ENCODE measurements around the gene TMOD4. TPM values are rescaled to one million over a fixed set of nuclear protein-coding genes. Genes with fewer than 3 reads are reported as not detected.

Gene TMOD4
- total and polyA plus RNA-seq, 9 of the 15 experiments (the other 6 are each of a cell fraction or from before 2014, with no cell fraction given) = 0.18 to 1.8 (median 1.1) TPM; not detected in 1

DNA sequence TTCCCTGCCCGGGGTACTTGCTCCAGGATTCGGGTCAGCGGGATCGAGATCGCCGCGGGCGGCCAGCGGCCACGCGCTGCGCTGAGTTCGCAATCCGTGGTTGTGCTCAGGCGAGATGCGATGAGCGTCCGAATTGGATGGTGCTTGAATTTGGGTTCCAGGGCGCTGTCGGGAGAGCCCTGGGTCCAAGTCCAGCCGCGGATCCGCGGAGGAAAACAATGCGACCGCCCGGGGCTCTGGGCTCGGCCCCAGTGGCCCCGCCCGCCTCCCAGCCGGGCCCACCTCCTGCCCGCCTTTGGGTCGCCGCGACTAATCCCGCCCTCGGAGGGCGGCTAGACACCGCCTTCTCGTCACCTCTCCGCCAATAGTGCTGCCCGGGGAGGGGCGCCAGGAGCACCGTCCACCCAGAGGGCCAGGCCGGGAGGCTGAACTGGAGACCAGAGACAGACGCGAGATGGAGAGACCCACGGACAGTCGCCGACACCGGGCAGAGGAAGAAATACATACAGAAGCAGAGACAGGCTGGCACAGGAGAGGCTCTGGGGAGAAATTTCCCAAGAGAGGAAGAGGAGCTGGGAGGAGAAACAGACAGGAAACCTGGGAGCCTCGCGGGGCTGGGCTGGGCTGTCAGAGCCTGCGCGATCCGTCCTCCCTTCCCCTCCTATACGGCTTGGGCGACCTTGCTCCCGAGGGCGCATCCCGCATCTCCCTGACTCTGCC is 29.2 kb downstream of the TMOD4 start, which contains the start of gene SEMA6C (continued):
- TF ChIP-seq, protein P1, sequence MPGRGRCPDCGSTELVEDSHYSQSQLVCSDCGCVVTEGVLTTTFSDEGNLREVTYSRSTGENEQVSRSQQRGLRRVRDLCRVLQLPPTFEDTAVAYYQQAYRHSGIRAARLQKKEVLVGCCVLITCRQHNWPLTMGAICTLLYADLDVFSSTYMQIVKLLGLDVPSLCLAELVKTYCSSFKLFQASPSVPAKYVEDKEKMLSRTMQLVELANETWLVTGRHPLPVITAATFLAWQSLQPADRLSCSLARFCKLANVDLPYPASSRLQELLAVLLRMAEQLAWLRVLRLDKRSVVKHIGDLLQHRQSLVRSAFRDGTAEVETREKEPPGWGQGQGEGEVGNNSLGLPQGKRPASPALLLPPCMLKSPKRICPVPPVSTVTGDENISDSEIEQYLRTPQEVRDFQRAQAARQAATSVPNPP (IDR thresholded peaks at IDR 0.05; ENCODE audit: borderline replicate concordance, insufficient read depth, insufficient read length) = no peak
- TF ChIP-seq, protein P2, sequence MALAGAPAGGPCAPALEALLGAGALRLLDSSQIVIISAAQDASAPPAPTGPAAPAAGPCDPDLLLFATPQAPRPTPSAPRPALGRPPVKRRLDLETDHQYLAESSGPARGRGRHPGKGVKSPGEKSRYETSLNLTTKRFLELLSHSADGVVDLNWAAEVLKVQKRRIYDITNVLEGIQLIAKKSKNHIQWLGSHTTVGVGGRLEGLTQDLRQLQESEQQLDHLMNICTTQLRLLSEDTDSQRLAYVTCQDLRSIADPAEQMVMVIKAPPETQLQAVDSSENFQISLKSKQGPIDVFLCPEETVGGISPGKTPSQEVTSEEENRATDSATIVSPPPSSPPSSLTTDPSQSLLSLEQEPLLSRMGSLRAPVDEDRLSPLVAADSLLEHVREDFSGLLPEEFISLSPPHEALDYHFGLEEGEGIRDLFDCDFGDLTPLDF (CRISPR knock-in tag; IDR thresholded peaks at IDR 0.05) = peak; percentile 25; the same call in 1 of the 2 replicates
- TF ChIP-seq PCBP1 (IDR thresholded peaks at IDR 0.05; ENCODE audit: low read depth, low read length, poor library complexity, severe bottlenecking) (no peak), NFATC3 (IDR thresholded peaks at IDR 0.05) (no peak), ZNF311 (CRISPR knock-in tag; IDR thresholded peaks at IDR 0.05) (no peak), TEAD4 (IDR thresholded peaks at IDR 0.05; ENCODE audit: low read length) (no peak), TEAD4 (CRISPR knock-in tag; IDR thresholded peaks at IDR 0.05; ENCODE audit: borderline replicate concordance) (no peak), MTA1 (IDR thresholded peaks at IDR 0.05; ENCODE audit: borderline replicate concordance) (no peak), GABPB1 (CRISPR knock-in tag; IDR thresholded peaks at IDR 0.05) (peak; percentile 38; the same call in 1 of the 2 replicates), ZNF431 (CRISPR knock-in tag; IDR thresholded peaks at IDR 0.05) (no peak), GABPB2 (CRISPR knock-in tag; conservative IDR thresholded peaks at IDR 0.05) (no peak), NFE2 (IDR thresholded peaks at IDR 0.05; ENCODE audit: low read depth) (no peak)
- TF ChIP-seq, protein P3, sequence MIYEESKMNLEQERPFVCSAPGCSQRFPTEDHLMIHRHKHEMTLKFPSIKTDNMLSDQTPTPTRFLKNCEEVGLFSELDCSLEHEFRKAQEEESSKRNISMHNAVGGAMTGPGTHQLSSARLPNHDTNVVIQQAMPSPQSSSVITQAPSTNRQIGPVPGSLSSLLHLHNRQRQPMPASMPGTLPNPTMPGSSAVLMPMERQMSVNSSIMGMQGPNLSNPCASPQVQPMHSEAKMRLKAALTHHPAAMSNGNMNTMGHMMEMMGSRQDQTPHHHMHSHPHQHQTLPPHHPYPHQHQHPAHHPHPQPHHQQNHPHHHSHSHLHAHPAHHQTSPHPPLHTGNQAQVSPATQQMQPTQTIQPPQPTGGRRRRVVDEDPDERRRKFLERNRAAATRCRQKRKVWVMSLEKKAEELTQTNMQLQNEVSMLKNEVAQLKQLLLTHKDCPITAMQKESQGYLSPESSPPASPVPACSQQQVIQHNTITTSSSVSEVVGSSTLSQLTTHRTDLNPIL (CRISPR knock-in tag; IDR thresholded peaks at IDR 0.05) = no peak
- TF ChIP-seq, protein P4, sequence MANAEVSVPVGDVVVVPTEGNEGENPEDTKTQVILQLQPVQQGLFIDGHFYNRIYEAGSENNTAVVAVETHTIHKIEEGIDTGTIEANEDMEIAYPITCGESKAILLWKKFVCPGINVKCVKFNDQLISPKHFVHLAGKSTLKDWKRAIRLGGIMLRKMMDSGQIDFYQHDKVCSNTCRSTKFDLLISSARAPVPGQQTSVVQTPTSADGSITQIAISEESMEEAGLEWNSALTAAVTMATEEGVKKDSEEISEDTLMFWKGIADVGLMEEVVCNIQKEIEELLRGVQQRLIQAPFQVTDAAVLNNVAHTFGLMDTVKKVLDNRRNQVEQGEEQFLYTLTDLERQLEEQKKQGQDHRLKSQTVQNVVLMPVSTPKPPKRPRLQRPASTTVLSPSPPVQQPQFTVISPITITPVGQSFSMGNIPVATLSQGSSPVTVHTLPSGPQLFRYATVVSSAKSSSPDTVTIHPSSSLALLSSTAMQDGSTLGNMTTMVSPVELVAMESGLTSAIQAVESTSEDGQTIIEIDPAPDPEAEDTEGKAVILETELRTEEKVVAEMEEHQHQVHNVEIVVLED (CRISPR knock-in tag; IDR thresholded peaks at IDR 0.05) = no peak
- TF ChIP-seq, protein P5, sequence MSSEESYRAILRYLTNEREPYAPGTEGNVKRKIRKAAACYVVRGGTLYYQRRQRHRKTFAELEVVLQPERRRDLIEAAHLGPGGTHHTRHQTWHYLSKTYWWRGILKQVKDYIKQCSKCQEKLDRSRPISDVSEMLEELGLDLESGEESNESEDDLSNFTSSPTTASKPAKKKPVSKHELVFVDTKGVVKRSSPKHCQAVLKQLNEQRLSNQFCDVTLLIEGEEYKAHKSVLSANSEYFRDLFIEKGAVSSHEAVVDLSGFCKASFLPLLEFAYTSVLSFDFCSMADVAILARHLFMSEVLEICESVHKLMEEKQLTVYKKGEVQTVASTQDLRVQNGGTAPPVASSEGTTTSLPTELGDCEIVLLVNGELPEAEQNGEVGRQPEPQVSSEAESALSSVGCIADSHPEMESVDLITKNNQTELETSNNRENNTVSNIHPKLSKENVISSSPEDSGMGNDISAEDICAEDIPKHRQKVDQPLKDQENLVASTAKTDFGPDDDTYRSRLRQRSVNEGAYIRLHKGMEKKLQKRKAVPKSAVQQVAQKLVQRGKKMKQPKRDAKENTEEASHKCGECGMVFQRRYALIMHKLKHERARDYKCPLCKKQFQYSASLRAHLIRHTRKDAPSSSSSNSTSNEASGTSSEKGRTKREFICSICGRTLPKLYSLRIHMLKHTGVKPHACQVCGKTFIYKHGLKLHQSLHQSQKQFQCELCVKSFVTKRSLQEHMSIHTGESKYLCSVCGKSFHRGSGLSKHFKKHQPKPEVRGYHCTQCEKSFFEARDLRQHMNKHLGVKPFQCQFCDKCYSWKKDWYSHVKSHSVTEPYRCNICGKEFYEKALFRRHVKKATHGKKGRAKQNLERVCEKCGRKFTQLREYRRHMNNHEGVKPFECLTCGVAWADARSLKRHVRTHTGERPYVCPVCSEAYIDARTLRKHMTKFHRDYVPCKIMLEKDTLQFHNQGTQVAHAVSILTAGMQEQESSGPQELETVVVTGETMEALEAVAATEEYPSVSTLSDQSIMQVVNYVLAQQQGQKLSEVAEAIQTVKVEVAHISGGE (CRISPR knock-in tag; IDR thresholded peaks at IDR 0.05) = no peak
- TF ChIP-seq, protein P6, sequence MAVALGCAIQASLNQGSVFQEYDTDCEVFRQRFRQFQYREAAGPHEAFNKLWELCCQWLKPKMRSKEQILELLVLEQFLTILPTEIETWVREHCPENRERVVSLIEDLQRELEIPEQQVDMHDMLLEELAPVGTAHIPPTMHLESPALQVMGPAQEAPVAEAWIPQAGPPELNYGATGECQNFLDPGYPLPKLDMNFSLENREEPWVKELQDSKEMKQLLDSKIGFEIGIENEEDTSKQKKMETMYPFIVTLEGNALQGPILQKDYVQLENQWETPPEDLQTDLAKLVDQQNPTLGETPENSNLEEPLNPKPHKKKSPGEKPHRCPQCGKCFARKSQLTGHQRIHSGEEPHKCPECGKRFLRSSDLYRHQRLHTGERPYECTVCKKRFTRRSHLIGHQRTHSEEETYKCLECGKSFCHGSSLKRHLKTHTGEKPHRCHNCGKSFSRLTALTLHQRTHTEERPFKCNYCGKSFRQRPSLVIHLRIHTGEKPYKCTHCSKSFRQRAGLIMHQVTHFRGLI (CRISPR knock-in tag; IDR thresholded peaks at IDR 0.05) = no peak
